SH-SY5Y (cell line): ENCODE results near the gene TRIM56.

Source experiments
- GATA2 ChIP-seq: IDR thresholded peaks from 2 replicates; pipeline ENCODE4 v1.6.1; 2011; ENCODE audit warnings: mild to moderate bottlenecking, low read depth, low read length
- GATA3 ChIP-seq: IDR thresholded peaks from 2 replicates; pipeline ENCODE4 v1.6.1; 2011; ENCODE audit warnings: low read depth, mild to moderate bottlenecking, low read length, moderate library complexity

TRIM56 gene

DNA sequence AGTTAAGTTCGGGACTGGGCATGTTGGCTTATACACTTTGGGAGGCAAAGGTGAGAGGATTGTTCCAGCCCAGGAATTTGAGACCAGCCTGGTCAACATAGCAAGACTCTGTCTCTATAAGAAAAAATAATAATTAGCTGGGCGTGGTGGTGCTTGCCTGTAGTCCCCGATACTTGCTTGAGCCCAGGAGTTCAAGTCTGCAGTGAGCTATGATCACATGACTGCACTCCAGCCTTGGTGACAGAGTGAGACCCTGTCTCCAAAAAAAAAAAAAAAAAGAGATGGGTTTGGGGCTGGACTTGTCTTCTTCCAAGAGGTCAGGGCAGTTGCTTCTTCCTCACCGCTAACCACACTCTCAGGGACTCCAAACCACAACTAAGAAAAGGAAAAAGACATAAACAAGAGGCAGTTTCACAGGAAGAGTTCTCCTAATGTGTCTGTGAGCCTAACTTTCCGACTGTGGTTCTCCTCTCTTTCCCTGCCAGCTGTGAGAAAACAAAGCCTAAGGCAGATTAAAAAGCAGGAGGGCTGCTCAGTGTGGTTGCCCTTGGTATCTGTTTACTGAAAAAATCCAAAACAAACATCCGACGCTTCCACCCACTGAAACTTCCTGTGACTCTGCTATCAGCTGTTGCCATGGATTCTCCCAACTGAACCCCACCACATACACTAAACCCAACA lies 39.2 kb downstream of the TRIM56 start:
- TF ChIP-seq GATA3, result no peak
- TF ChIP-seq GATA2, result no peak

DNA sequence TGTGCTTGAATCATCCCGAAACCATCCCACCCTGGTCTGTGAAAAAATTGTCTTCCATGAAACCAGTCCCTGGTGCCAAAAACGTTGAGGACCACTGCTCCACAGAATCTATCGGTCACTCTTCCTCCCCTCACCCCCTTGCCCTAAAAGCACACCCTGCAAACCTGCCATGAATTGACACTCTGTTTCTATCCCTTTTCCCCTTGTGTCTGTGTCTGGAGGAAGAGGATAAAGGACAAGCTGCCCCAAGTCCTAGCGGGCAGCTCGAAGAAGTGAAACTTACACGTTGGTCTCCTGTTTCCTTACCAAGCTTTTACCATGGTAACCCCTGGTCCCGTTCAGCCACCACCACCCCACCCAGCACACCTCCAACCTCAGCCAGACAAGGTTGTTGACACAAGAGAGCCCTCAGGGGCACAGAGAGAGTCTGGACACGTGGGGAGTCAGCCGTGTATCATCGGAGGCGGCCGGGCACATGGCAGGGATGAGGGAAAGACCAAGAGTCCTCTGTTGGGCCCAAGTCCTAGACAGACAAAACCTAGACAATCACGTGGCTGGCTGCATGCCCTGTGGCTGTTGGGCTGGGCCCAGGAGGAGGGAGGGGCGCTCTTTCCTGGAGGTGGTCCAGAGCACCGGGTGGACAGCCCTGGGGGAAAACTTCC lies 40.8 kb downstream of the TRIM56 start:
- TF ChIP-seq GATA3 (no peak), GATA2 (no peak)

DNA sequence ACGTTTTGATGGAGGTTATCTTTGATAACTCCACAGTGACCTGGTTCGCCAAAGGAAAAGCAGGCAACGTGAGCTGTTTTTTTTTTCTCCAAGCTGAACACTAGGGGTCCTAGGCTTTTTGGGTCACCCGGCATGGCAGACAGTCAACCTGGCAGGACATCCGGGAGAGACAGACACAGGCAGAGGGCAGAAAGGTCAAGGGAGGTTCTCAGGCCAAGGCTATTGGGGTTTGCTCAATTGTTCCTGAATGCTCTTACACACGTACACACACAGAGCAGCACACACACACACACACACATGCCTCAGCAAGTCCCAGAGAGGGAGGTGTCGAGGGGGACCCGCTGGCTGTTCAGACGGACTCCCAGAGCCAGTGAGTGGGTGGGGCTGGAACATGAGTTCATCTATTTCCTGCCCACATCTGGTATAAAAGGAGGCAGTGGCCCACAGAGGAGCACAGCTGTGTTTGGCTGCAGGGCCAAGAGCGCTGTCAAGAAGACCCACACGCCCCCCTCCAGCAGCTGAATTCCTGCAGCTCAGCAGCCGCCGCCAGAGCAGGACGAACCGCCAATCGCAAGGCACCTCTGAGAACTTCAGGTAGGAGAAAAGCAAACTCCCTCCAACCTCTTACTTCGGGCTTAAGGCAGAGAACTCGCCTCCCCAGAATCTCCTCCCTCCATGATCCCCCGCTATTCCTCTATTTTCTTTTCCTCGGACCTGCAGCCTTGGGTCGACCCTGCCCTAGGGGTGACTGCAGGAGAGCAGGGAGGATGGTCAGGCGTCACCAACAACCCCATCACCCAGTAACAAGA lies 41.6 kb downstream of the TRIM56 start, which contains the start of gene SERPINE1:
SERPINE1 (plus strand) TSS at position 454 of the 809 bp plus-strand sequence. CDS start 1,290 bp downstream, outside the sequence.
- TF ChIP-seq GATA3 (no peak), GATA2 (no peak)

DNA sequence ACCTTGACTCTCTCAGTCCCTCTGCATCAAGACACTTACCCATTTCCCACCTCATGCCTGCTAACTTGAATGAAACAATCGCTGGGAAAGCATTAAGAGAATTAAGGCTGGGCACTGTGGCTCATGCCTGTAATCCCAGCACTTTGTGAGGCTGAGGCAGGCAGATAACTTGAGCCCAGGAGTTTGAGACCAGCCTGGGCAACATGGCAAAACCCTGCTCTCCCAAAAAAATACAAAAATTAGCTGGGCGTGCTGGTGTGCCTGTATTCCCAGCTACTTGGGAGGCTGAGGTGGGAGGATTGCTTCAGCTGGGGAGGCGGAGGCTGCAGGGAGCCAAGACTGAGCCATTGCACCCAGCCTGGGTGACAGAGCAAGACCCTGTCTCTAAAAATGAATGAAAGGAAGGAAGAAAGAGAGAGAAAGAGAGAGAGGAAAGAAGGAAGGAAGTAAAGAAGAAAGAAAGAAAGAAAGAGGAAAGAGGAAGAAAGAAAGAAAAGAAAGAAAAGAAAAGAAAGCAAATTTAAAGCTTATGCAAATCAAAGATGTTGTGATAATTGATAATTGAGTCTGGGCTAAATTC lies 42.3 kb downstream of the TRIM56 start:
- TF ChIP-seq GATA2, result no peak
- no peak for TF ChIP-seq GATA3

DNA sequence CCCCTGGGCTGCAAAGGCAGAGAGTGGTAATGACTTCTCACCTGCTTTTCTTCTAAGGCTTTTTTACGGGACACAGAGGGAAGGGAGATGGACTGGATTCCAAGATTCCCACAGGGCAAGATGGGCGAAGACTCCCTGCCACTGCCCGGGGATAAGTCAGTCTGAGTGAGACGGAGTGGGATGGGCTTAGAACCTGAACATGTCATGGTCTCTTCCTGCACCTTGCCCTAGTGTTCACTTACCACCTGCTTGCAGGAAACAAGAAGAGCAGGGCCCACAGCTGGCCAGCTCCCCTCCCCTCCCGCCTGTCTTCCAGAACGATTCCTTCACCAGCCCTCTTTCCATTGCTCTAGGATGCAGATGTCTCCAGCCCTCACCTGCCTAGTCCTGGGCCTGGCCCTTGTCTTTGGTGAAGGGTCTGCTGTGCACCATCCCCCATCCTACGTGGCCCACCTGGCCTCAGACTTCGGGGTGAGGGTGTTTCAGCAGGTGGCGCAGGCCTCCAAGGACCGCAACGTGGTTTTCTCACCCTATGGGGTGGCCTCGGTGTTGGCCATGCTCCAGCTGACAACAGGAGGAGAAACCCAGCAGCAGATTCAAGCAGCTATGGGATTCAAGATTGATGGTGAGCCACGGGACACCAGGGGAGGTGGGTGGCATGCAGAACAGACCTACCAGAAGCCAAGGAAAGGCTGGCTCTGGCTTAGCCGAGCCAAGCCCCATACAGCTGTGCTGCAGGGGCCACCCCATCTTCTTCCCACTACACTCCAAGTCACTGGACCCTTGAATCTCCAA lies 43.0 kb downstream of the TRIM56 start:
- TF ChIP-seq GATA2, result no peak
- TF ChIP-seq GATA3, result no peak

DNA sequence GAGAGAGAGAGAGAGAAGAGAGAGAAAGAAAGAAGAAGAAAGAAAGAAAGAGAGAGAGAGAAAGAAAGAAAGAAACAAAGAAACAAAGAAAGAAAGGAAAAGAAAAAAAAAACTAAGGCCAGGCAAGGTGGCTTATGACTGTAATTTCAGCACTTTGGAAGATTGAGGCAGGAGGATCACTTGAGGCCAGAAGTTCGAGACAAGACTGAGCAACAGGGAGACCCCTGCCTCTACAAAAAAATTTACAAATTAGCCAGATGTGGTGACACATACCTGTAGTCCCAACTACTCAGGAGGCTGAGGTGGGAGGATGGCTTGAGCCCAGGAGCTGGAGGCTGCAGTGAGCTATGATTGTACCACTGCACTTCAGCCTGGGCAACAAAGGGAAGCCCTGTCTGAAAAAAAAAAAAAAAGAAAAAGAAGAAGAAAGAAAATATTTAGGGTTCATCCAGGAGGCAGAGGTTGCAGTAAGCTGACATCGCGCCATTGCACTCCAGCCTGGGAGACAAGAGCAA lies 44.4 kb downstream of the TRIM56 start:
- TF ChIP-seq GATA3 (no peak), GATA2 (no peak)

DNA sequence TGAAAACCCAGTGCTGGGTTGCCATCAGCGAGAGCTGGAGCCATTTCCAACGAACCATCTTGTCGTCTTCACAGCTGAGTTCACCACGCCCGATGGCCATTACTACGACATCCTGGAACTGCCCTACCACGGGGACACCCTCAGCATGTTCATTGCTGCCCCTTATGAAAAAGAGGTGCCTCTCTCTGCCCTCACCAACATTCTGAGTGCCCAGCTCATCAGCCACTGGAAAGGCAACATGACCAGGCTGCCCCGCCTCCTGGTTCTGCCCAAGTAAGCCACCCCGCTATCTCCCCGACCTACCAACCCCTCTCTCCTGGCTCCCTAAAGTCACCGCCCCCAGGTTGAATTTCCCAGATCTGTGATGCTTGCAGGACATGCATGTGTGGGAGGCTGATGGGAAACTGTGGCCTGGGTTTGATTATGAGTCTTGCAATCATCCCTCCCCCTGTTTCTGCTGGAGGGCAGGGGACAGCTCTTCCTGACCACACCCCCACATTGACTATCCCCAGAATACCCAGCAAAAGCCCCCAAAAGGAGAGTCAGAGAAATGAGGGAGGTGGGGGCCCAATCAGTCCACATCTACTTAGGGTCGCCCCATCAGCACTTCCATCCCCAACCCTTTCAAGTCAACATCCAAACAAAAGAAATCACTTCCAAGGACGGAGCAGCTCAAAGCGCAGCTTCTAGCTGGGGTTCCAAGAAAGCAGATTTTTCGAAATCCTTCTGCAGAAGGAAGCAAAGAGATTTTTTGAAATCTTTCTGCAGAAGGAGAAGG lies 48.5 kb downstream of the TRIM56 start:
- no peak for TF ChIP-seq GATA2
- no peak for TF ChIP-seq GATA3

DNA sequence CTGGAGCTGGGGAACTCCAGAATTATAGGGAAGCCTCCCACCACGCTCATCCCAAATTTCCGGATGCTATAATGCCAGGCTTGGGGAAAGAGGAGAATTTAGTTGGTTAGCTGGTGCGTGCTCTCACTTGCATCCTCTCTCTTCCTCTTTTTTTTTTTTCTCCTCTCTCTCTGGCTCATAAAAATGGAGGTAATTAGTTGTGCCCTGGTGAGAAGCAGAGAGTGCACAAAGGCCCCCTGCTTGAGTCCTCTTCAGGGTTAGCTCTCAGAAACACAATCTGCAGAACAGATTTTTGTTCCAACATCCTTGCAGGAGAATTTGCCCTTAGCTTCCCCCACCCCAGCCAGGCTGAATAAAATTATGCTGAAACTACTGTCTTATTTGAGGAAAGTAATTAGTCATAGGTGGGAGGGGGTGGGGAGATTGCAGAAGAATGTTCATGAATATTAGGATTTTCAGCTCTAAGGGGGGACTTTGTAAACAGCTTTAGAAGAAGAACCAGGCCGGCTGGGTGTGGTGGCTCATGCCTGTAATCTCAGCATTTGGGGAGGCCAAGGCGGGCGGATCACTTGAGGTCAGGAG lies 49.2 kb downstream of the TRIM56 start:
- TF ChIP-seq GATA2 (no peak), GATA3 (no peak)

DNA sequence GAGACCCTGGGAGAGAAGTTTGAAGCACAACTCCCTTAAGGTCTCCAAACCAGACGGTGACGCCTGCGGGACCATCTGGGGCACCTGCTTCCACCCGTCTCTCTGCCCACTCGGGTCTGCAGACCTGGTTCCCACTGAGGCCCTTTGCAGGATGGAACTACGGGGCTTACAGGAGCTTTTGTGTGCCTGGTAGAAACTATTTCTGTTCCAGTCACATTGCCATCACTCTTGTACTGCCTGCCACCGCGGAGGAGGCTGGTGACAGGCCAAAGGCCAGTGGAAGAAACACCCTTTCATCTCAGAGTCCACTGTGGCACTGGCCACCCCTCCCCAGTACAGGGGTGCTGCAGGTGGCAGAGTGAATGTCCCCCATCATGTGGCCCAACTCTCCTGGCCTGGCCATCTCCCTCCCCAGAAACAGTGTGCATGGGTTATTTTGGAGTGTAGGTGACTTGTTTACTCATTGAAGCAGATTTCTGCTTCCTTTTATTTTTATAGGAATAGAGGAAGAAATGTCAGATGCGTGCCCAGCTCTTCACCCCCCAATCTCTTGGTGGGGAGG lies 52.5 kb downstream of the TRIM56 start:
- no peak for TF ChIP-seq GATA3
- TF ChIP-seq GATA2, result no peak

DNA sequence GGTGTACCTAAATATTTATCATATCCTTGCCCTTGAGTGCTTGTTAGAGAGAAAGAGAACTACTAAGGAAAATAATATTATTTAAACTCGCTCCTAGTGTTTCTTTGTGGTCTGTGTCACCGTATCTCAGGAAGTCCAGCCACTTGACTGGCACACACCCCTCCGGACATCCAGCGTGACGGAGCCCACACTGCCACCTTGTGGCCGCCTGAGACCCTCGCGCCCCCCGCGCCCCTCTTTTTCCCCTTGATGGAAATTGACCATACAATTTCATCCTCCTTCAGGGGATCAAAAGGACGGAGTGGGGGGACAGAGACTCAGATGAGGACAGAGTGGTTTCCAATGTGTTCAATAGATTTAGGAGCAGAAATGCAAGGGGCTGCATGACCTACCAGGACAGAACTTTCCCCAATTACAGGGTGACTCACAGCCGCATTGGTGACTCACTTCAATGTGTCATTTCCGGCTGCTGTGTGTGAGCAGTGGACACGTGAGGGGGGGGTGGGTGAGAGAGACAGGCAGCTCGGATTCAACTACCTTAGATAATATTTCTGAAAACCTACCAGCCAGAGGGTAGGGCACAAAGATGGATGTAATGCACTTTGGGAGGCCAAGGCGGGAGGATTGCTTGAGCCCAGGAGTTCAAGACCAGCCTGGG lies 53.1 kb downstream of the TRIM56 start:
- TF ChIP-seq GATA3 (no peak), GATA2 (no peak)

DNA sequence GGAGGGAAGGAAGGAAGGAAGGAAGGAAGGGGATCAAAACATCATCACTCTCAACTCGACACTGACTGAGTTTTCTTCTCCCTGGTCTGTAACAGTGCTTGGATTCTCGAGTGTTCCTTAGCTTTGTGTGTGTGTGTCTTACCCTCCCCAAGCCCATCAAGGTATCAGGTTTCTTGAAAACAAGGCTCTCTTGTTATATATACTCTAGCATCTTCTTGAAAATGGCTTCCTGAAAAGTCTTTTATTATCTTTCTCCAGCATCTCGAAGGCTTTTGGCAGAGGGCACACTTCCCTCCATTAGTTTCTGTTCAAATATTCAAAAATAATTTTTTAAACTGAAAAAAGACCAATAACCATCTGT lies 55.0 kb downstream of the TRIM56 start:
- TF ChIP-seq GATA3 (no peak), GATA2 (no peak)

DNA sequence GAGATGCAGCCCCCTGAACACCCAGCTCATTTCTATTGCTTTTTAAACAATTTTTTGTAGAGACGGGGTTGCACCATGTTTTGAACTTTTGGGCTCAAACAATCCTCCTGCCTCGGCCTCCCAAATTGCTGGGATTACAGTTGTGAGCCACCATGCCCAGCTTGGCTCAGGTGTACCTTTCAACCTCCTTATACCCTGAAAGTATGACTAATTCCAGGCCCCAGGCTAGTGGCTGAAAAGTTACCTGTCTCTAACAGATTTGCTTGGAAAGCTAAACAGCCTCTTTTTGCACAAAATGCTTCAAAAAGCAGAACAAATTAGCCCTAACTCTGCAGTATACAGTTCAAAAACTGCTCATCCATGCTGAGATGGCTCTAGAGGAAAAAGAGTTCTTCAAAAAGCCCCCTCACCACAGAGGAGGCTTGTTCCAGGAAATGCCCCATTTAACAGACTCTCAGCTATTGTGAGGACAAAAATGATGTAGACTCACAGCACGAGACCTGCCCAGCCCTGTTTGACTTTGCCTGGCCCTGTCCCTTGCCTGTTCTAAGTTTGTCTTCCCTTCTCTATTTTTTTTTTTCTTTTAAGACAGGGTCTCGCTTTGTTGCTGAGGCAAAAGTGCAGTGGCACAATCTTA lies 55.6 kb downstream of the TRIM56 start:
- no peak for TF ChIP-seq GATA2
- TF ChIP-seq GATA3, result no peak
